Fibroblast of mammary gland (primary cell): ENCODE results near the gene SOCS1.

ENCODE experiments used
- DNase-seq: peaks from one replicate; pipeline ENCODE4 v3.0.0-alpha.2; 2010; ENCODE audit warnings: low read depth
- H3K4me3 ChIP-seq: 2 replicates; pipeline ENCODE4 v1.5.1; 2011; ENCODE audit warnings: low read depth, mild to moderate bottlenecking, low read length, moderate library complexity; ENCODE audit not compliant: control insufficient read depth
- CTCF ChIP-seq: conservative IDR thresholded peaks from 2 replicates; pipeline ENCODE4 v1.5.1; 2011; ENCODE audit warnings: low read depth, low read length, inconsistent platforms; ENCODE audit not compliant: control insufficient read depth, insufficient read depth

Gene SOCS1

DNA sequence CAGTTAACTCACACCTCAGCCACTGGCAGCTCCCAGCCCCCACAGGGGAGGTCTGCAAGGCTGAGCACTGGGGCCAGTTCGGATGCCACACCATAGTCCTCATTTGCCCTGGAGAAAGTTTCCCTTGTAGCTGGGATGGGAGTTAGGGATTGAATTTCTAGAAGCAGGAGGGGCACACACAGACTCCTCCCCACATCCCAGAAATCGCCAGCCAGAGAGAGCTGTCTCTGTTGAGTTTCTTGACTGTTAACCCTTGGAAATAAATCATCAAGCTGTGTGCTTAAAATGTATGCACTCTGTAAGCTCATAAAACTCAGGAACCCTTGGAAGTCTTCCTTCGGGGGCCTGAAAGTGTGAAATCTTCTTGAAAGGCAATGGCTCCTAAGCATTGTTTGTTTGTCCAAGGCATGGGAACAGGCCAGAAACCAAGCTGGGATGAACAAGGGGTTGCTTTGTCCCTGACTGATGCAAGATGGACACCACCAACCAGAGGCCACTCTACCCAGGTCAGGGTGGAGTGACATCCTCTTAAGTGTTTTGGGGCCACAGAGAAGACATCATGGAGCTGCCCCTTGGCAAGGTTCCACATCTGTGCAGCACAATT is 17.8 kb upstream of the SOCS1 start:
- no peak overlapping the region for H3K4me3 ChIP-seq
- no peak for DNase-seq
- no peak for TF ChIP-seq CTCF

- TF ChIP-seq CTCF = no peak
- no peak within 1 kb of the TSS for H3K4me3 ChIP-seq
- no peak for DNase-seq
These were observed 17.1 kb upstream of the SOCS1 start, which contains the start of gene PRM3 for GRCh38 chr16:11272921-11273720. Gene PRM3 (minus strand): TSS chr16:11273629. CDS start chr16:11273595, 34 bp downstream.

DNA sequence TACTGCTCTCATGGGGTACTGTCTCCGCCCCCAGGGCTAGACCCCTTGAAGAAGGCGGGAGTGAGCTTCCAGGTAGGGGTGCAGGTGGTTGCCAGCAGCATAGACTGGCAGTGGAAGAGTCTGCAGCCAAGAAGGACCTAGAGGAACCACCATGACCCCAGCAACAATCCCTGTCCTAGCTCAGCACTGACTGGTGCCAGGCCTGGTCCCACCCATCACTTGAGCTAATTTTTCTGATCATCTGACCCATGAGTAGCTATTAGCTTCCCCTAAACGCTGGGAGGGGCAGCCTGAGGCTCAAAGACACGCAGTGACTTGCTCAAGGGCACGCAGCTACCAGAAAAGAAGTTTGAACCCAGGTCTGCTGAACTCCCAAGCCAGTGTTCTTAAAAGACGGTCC is 16.5 kb upstream of the SOCS1 start:
- DNase-seq = no peak
- TF ChIP-seq CTCF = no peak
- H3K4me3 ChIP-seq = no peak overlapping the region

DNA sequence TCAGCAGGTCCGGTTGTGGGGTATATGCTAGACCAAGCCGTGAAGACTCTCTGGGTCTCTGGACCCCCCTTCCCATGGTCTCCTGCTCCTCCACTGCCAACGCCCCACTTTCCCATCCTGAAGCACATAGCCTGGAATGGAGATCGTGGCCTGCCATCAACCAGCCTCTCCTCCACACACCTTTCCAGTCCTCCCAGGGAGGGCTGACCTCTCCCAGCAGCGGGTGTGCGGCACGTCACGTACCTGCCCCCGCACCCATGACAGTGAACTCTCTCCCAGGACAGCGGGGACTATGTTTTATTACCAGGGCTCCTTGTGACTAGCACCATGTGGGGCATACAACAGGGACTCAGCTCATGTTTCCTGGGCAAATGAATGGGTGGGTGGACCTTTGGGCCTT is 15.6 kb upstream of the SOCS1 start:
- DNase-seq = no peak

DNA sequence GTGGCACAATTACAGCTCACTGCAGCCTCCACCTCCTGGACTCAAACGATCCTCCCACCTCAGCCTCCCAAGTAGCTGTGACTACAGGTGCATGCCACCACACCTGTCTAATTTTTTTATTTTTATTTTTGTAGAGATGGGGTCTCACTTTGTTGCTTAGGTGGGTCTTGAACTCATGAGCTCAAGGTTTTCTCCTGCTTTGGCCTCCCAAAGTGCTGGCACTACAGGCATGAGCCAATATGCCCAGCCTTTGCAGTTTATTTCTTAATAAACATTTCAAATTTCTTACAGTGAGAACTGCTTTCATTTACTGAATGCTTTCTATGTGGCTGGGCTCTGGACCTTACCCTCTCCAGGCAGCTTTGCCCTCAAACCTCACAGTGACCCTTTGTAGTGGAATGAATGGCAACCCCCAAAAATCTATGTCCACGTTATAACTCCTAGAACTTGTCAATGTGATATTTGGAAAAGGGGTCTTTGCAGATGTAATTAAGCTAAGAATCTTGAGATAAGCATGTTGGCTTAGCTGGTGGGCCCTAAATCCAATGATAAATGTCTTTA is 14.7 kb upstream of the SOCS1 start:
- H3K4me3 ChIP-seq = no peak overlapping the region
- TF ChIP-seq CTCF = no peak

More for the DNA sequence above, 15.6 kb upstream of the SOCS1 start:
- no peak for TF ChIP-seq CTCF
- no peak overlapping the region for H3K4me3 ChIP-seq

DNA sequence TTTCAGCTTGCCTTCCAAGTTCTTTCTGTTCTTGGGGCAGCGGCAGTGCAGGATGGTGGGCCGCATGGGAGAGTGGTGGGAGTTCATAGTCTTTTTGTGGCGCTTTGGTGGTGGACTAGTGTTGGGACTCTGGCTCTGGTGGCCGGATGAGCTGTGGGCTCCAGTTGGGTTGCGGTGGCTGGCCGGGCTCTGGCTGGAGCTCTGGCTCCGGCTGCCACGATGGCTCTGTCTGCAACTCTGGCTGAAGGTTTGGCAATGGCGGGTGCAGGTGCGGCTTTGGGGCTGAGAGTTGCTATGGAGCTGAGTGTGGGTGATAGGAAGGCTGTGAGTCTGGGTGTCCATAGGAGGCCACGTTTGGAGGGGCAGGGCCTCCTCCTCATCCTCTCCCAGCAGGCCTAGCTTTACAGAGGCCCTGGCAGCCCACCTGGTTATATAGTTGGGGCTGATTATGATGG is 12.9 kb upstream of the SOCS1 start, which contains the start of gene TNP2:
TSS of gene TNP2 (minus strand) at position 405 of the 455 bp plus-strand sequence. CDS start at position 342, 63 bp downstream.
- no peak for TF ChIP-seq CTCF
- no peak for DNase-seq
- no peak within 1 kb of the TSS for H3K4me3 ChIP-seq

More for the DNA sequence above, 14.7 kb upstream of the SOCS1 start:
- DNase-seq = no peak
